Measurements from ENCODE around the gene BANP.
"Not testable (repeated sequence)": the region's sequence is repeated elsewhere in the genome, so short reads cannot be mapped to it uniquely, and the experiment has no call there.

The BANP gene

DNA sequence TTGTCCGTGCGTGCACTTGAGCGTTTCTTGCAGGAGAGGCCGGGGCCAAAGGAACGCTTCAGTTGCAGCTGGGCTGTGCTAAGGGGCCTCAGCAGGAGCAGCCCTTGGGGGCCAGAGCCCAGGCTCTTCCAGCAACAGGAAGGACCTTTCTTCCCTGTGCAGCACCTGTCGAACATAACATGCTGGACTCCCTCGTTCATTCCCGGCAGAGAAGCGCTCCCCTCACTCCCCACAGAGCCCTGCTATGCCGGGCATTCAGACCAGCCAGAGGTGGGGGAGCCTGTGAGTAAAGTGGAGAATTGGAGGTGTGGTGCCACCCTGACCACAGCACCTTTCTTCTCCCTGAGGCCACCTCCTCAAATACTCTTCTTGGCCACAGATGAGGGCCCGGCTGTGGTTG is 94.1 kb downstream of the BANP start:
- not testable (repeated sequence) for DNase-seq

- DNase-seq, result no peak
Observed at GRCh38 chr16:88045820-88046303, 94.6 kb downstream of the BANP start.

- no peak for DNase-seq
Observed at GRCh38 chr16:88047462-88047861, 96.2 kb downstream of the BANP start.

DNA sequence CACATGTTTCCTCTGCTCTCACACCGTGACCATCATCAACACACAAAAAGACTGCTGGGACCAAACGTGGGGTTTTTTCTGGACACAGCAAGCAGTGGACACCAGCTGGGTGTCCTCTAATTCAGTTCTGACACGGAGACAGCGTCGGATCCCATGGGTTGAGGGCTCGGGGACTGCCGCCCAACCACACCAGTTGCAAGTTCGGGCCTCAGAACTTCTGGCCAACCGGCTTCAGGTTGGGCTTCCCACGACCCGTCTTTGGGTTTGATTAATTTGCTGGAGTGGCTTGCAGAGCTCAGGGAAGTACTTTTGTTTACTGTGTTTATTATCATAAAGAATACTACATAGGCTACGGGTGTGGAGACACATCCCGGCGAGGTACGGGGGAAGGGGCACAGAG is 97.8 kb downstream of the BANP start:
- DNase-seq, result no peak

- no peak for DNase-seq
Observed at GRCh38 chr16:88049561-88050545, 98.6 kb downstream of the BANP start.

DNA sequence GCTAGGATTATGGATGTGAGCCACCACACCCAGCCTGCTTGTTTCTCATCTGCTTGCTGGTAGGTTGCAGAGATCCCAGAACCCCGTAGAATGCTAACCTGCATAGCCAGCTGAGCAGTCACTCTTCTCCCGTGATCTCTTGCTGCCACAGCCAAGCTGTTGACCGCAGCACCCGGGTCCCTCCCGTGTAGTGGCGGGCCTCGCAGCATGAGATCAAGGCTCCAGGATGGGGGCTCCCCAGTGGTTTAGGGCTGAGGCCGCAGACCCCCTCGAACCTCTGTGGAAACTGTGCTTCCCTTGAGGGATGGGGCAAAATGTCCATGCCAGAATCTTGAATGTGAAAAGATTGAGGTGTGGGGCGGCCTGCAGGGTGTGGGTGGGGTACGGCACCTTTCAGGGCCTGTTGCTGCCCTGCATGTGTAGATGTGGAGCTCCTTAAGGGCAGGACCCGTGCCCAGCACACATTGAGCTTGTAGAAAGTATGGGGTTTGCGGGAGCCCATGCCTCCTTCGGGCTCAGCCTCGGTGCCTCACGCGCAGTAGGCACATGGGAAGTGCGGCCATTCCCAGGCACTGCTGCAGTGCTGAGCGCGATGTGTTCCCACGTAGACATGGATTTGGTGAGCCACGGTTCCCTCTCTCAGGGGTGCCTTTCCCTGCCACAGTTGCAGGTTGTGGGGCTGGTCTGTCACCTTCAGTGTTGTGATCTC is 99.9 kb downstream of the BANP start:
- DNase-seq, result no peak

DNA sequence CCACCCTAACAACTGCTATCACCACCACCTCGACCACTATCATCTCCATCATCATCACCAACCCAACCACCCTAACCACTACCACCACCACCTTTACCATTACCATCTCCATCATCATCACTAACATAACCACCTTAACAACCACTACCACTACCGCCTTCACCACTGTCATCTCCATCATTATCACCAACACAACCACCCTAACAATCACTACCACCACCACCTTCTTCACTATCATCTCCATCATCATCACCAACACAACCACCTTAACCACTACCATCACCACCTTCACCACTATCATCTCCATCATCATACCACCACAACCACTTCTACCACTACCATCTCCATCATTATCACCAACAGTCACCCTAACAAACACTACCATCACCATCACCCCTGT is 101.4 kb downstream of the BANP start:
- no peak for DNase-seq

GRCh38 chr16:88053479-88053878 is 102.2 kb downstream of the BANP start:
- not testable (repeated sequence) for DNase-seq

- no peak for DNase-seq
Observed at GRCh38 chr16:88055356-88055755, 104.1 kb downstream of the BANP start.

DNA sequence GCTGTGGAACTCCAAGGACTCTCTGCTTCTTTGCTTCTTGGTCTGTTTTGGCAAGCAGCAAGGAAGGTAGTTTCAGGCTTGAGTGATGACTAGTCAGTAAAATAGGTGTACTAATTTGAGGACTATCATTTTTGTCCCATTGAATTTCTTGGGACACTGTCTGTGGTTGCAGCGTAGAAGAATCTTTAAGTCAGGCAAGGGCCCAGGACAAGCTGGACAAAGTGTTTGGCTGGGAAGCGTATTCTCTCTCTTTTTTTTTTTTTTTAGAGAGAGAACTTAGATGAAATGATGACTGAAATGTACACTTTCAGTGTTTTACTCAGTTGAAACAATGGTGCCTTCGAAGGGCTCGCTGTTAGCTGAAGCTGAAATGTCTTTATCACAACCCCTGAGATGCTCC is 105.0 kb downstream of the BANP start:
- no peak for DNase-seq

DNA sequence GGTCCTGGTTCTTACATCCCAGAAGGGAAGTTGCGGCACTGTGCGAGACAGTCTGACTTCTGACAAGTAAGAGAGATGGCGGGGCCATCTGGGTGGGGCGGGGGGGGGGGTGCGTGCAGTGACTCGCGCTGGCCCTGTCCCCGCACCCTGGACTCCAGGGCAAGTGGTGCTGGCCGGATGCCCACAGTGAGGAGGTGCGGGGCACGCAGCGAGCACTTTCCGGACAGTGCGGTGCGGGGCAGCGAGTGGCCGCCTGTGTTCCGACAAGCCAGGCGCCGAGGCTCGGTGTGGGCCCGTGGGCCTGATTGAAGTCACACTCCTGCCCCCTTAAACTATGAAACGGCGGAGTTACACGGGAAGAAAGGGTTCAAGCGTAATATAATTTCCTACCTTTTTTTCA is 106.4 kb downstream of the BANP start:
- no peak for DNase-seq

DNA sequence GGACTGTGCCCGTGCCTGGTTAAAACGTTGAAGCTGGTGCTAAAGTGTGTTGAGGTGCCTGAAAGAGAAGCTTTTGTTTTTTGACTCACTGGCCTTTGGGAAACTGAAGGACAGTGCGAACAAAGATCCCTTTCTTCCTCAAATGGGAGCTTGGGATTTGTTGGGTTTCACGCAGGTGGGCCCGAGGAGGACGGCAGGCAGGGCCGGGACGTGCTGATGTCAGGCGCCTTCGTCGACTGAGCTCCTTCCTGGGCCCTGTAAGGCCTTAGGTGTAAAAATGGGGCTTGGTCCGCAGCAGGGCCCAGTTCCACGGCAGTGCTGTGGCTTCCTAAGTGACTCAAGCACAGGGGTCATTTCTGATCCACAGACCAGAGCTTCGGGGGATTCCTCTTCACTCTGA is 106.9 kb downstream of the BANP start:
- DNase-seq, result peak in 1 of 51 donors; percentile 4

GRCh38 chr16:88058817-88059216 is 107.6 kb downstream of the BANP start:
- no peak for DNase-seq

GRCh38 chr16:88059701-88060386 is 108.6 kb downstream of the BANP start:
- no peak for DNase-seq

GRCh38 chr16:88060524-88061219 is 109.4 kb downstream of the BANP start:
- no peak for DNase-seq

DNA sequence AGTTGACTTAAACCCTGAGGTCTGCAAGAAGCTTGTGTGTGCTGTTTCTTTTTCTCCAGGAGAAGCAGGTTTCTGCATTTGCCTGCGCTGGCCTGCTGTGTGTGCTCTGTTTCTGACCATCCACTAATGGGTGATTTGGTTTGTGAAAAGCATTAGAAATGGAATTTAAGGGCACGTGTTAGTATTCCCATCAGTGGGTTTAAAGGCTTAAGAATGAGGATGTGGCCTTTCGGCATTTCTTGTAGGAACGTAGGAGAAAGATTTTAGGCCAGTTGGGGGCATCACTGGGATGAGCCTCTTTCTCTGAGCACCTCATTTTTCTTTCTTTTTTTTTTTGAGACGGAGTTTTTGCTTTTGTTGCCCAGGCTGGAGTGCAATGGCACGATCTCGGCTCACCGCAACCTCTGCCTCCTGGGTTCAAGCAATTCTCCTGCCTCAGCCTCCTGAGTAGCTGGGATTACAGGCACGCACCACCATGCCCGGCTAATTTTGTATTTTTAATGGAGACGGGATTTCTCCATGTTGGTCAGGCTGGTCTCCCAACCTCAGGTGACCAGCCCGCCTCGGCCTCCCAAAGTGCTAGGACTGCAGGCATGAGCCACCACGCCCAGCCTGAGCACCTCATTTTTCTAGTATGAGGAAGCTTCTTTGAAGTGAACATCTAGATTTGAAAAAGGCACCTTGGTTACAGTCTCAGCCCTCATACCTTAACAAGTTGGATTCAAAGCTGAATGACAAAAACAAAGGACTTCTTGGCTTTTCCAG is 110.3 kb downstream of the BANP start:
- DNase-seq, result no peak

GRCh38 chr16:88062341-88063210 is 111.3 kb downstream of the BANP start:
- DNase-seq, result no peak

DNA sequence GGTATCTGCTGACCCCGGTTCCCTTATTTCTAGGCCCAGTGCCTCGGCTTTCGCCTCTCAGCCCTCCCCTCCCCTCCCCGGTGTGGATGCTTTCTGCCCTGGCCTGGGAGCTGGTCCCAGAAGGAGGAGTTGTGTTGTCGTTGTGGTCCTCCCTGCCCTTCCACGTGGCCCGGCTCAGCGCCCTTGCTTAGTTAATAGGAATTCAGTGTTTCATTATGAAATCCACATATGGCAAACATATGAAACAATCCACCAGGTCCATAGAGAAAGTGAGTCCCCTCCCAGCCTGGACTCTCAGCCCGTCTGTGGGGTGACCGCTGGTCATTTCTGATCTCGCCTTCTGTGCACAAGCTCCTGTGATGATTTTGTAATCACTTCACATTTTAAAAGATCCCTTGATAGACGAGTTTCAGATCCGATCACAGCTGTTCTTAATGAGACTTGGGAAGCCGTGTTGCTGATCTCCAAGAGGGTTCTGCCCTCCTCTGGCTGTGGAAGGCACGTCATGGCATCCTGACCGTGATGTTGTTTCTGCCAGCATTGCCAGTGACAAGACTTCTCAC is 112.1 kb downstream of the BANP start:
- DNase-seq, result peak in 22 of 51 donors; percentile 15 to 57 (median 35)
